Fibroblast of skin of scalp (primary cell): ENCODE measurements around the gene CALCA.

Experiments
- DNase-seq: peaks from one replicate; pipeline ENCODE4 v3.0.0-alpha.2; 2013

CALCA gene

DNA sequence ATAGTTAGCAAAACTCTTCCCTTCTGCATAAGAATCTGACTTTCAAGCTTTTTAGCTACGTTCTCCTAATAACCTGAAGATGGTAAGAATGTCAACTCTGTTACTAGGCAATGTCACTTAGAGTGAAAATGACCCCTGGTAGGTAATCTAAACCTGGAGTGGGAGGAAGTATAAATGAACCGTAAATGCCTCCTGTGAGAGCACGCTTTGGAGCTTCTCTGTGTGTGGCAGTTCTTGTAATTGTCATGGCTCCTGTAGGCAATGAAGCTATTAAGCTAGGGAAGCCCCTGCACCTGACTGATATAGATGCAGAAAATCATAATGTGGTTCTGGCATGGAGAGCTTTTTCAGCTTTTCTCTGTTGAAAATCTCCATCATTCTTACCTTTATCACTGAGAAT, 29.4 kb downstream of the CALCA start:
- DNase-seq: no peak

GRCh38 chr11:14938936-14939335, 33.2 kb downstream of the CALCA start:
- no peak for DNase-seq

GRCh38 chr11:14934641-14935351, 37.4 kb downstream of the CALCA start:
- no peak for DNase-seq

DNA sequence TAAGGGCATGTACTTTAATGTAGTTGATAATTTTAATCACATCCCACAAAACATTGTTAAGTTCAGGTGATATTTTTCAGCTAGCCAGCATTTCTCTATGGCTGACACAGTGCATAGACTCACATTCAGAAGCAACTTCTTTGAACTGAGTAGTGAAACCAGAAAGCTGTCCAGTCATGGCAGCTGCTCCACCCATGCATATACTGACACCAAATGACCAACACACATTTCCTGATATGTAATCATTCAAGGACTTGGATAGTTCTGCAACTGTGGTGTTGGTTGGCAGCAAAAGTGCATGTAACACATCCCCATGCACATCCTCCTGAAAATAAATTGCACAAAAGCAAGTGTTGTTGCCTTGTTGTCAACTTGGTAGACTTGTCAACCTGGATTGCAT, 39.7 kb downstream of the CALCA start:
- DNase-seq: no peak

- DNase-seq: no peak
Observed at GRCh38 chr11:14930369-14930768, 41.8 kb downstream of the CALCA start.

- peak; percentile 67 for DNase-seq
Observed at GRCh38 chr11:14927146-14927545, 45.0 kb downstream of the CALCA start.

DNA sequence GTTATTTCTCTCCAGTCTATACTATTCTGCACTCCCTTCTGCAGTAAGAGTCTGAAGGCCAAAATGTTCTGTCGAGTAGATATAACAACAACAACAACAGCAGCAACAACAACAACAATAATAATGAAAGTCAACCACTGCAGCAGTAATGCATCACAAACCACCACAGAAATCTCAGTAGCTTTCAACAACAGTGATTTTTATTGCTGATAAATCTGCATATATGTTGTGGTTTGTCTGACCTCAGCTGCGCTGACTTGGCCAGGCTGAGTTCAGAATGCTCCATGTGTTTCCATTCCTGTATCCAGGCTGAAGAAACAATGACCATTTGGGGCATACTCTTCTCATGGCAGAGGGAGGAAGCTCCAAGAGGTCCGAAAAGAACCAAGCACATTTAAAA, 47.8 kb downstream of the CALCA start:
- DNase-seq: no peak
